SK-N-SH (cell line): ENCODE measurements around the gene CCDC91.

Experiments
- CHD2 ChIP-seq: fragments of 150-350 bp; IDR thresholded peaks from 2 replicates; pipeline ENCODE4 v1.6.1; 2018; ENCODE audit warnings: low read length; ENCODE audit not compliant: partially characterized antibody
- EZH2phosphoT487 ChIP-seq: fragments of 200-600 bp; sonication (generic); IDR thresholded peaks from 2 replicates; pipeline ENCODE4 v1.6.1; 2017; ENCODE audit warnings: low read depth, mixed run types, mild to moderate bottlenecking, antibody characterized with exemption, moderate library complexity, borderline replicate concordance
- FOXM1 ChIP-seq: IDR thresholded peaks from 2 replicates; pipeline ENCODE4 v1.4.0; 2012; ENCODE audit warnings: low read depth, mild to moderate bottlenecking
- GATA2 ChIP-seq: sonication (generic); formaldehyde crosslinking; IDR thresholded peaks from 2 replicates; pipeline ENCODE4 v1.5.0; 2020; ENCODE audit warnings: mild to moderate bottlenecking, missing genetic modification reagents
- MEF2A ChIP-seq: IDR thresholded peaks from 2 replicates; pipeline ENCODE4 v1.4.0; 2012; ENCODE audit warnings: low read depth, borderline replicate concordance
- RAD21 ChIP-seq: IDR thresholded peaks from 2 replicates; pipeline ENCODE4 v1.6.1; 2012; ENCODE audit warnings: mild to moderate bottlenecking, low read length
- RFX5 ChIP-seq: IDR thresholded peaks from 2 replicates; pipeline ENCODE4 v1.6.1; 2012; ENCODE audit warnings: mild to moderate bottlenecking, improper control_type of control experiment, low read length
- RXRA ChIP-seq: IDR thresholded peaks from 2 replicates; pipeline ENCODE4 v1.4.0; 2012; ENCODE audit warnings: low read depth, mild to moderate bottlenecking, borderline replicate concordance
- TF ChIP-seq, protein P1 (sequence below): IDR thresholded peaks from 2 replicates; pipeline ENCODE4 v1.4.0; 2012; ENCODE audit warnings: low read depth
- TF ChIP-seq, protein P2 (sequence below): fragments of 200-600 bp; sonication (generic); IDR thresholded peaks from 2 replicates; pipeline ENCODE4 v1.6.1; 2017; ENCODE audit warnings: antibody characterized with exemption, mild to moderate bottlenecking, moderate library complexity
- TF ChIP-seq, protein P3 (sequence below): IDR thresholded peaks from 2 replicates; pipeline ENCODE4 v1.6.1; 2012; ENCODE audit warnings: mild to moderate bottlenecking, low read depth, low read length, moderate library complexity

DNA sequence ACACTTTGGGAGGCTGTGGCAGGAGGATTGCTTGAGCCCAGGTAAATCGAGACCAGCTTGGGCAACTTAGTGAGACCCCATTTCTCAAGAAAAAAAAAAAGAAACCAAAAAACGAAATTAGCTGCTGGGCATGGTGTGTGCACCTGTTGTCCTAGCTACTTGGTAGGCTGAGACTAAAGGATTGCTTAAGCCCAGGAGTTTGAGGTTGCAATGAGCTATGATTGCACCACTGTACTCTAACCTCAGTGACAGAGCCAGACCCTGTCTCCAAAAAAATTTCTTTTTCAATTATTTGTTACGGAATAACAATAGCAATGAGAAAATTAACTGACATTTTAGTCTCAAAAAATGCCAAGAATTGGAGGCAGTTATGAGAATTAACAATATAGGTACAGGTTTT, 128.0 kb downstream of the CCDC91 start:
- TF ChIP-seq FOXM1 (no peak), RAD21 (no peak), EZH2phosphoT487 (no peak), RXRA (no peak), CHD2 (no peak), RFX5 (no peak), MEF2A (no peak), GATA2 (no peak)
- TF ChIP-seq, protein P1, sequence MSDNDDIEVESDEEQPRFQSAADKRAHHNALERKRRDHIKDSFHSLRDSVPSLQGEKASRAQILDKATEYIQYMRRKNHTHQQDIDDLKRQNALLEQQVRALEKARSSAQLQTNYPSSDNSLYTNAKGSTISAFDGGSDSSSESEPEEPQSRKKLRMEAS = no peak
- TF ChIP-seq, protein P2, sequence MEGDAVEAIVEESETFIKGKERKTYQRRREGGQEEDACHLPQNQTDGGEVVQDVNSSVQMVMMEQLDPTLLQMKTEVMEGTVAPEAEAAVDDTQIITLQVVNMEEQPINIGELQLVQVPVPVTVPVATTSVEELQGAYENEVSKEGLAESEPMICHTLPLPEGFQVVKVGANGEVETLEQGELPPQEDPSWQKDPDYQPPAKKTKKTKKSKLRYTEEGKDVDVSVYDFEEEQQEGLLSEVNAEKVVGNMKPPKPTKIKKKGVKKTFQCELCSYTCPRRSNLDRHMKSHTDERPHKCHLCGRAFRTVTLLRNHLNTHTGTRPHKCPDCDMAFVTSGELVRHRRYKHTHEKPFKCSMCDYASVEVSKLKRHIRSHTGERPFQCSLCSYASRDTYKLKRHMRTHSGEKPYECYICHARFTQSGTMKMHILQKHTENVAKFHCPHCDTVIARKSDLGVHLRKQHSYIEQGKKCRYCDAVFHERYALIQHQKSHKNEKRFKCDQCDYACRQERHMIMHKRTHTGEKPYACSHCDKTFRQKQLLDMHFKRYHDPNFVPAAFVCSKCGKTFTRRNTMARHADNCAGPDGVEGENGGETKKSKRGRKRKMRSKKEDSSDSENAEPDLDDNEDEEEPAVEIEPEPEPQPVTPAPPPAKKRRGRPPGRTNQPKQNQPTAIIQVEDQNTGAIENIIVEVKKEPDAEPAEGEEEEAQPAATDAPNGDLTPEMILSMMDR = no peak
- TF ChIP-seq, protein P3, sequence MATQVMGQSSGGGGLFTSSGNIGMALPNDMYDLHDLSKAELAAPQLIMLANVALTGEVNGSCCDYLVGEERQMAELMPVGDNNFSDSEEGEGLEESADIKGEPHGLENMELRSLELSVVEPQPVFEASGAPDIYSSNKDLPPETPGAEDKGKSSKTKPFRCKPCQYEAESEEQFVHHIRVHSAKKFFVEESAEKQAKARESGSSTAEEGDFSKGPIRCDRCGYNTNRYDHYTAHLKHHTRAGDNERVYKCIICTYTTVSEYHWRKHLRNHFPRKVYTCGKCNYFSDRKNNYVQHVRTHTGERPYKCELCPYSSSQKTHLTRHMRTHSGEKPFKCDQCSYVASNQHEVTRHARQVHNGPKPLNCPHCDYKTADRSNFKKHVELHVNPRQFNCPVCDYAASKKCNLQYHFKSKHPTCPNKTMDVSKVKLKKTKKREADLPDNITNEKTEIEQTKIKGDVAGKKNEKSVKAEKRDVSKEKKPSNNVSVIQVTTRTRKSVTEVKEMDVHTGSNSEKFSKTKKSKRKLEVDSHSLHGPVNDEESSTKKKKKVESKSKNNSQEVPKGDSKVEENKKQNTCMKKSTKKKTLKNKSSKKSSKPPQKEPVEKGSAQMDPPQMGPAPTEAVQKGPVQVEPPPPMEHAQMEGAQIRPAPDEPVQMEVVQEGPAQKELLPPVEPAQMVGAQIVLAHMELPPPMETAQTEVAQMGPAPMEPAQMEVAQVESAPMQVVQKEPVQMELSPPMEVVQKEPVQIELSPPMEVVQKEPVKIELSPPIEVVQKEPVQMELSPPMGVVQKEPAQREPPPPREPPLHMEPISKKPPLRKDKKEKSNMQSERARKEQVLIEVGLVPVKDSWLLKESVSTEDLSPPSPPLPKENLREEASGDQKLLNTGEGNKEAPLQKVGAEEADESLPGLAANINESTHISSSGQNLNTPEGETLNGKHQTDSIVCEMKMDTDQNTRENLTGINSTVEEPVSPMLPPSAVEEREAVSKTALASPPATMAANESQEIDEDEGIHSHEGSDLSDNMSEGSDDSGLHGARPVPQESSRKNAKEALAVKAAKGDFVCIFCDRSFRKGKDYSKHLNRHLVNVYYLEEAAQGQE = no peak
